NCI-H82 treated with DMSO at 0.1 percent for 48 hours (cell line): ENCODE data around the gene ZC2HC1B.
A peak's percentile ranks its signal among the peaks of the same experiment; 100 is the strongest.
"Not testable (repeated sequence)": the region's sequence is repeated elsewhere in the genome, so short reads cannot be mapped to it uniquely, and the experiment has no call there.

Experiments used
- DNase-seq: peaks from one replicate; lab custom pipeline; 2025; ENCODE audit not compliant: unreplicated experiment; lab: John Stamatoyannopoulos, UW

ZC2HC1B gene

GRCh38 chr6:143867236-143867635 is 3.0 kb downstream of the ZC2HC1B start:
- DNase-seq: no peak

- DNase-seq: not testable (repeated sequence)
These were observed 4.5 kb downstream of the ZC2HC1B start for GRCh38 chr6:143868808-143869207.

- peak; percentile 61 for DNase-seq
These were observed 7.0 kb downstream of the ZC2HC1B start for GRCh38 chr6:143871202-143871730.

DNA sequence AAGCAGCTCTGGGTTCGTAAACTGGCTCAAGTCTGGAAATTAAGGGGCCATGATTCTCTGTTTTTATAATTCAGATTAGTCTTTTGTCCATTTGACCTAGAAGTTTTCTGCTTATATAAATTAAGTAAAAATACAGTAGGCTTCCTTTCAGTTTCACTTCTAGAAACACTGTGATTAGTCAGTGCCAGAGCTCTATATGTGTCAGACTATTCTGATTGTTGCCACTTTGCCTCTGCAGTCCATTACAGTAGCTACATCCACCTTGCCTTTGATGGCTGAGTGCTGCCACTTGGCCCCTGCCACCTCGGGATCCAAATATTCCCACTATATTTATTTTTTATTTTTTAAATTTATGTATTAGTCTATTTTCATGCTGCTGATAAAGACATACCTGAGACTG is 7.9 kb downstream of the ZC2HC1B start:
- DNase-seq: no peak

- DNase-seq: not testable (repeated sequence)
These were observed 9.3 kb downstream of the ZC2HC1B start for GRCh38 chr6:143873600-143873999.

- not testable (repeated sequence) for DNase-seq
These were observed 10.2 kb downstream of the ZC2HC1B start for GRCh38 chr6:143874503-143874902.

DNA sequence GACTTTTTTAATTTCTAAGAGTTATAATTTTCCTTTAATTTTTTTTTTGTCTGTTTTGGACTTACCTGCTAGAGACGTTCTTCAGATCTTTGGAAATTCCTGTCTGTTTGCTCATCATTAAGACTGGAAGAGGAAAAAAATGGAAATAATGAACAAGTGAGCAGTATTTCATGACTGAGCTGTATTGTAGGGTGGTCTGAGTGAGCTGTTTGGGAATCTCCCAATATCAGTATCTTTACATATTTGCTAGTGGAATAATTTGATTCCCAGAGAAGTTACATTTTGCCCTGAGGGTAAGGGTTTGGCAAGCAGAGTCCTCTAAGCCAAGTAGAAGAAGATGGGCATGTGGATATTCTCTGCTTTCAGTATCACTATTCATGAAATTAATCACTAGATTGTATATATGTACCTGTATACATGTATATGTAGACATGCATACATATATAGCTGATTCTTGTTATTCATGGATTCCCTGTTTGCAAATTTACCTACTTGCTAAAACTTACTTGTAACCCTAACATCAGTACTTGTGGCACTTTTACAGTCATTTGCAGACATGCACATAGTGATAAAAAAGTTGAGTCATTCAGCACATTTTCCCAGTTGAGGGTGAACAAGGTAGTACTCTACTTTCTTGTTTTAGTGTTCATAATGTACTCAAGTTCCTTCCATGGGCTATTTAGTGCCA is 13.5 kb downstream of the ZC2HC1B start:
- DNase-seq: no peak

DNA sequence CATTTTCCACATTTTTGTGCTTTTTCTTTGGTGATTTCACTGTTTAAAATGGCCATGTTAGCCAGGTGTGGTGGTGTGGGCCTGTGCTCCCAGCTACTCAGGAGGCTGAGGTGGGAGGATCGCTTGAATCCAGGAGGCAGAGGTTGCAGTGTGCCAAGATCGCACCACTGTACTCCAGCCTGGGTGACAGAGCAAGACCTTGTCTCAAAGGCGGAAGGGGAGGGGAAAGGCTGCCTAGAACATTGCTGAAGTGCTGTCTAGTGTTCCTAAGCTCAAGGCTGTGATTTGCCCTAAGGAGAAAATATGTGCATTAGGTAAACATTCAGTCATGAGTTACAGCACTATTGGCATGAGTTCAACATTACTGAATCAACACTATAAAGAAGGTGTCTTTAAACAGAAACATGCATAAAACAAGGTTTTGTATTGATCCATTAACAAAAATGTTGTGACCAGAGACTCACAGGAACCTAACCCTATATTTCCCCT is 14.0 kb downstream of the ZC2HC1B start:
- no peak for DNase-seq

DNA sequence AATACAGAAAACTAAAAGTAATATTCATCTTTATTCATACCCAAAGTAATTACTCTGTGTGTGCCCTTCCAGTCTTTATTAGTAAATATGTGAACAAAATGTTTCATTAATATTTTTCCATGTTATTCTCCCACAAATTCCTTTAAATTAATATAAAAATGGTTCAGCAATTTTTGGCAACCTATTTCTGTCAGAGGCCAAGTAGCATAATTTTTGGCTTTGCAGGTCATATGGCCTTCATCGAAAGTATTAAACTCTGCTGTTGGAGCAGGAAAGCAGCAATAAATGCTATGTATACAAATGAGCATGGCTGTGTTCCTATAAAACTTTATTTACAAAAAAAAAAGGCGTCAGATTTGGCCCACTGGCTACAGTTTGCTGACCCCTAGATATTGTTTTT is 16.1 kb downstream of the ZC2HC1B start:
- DNase-seq: no peak

DNA sequence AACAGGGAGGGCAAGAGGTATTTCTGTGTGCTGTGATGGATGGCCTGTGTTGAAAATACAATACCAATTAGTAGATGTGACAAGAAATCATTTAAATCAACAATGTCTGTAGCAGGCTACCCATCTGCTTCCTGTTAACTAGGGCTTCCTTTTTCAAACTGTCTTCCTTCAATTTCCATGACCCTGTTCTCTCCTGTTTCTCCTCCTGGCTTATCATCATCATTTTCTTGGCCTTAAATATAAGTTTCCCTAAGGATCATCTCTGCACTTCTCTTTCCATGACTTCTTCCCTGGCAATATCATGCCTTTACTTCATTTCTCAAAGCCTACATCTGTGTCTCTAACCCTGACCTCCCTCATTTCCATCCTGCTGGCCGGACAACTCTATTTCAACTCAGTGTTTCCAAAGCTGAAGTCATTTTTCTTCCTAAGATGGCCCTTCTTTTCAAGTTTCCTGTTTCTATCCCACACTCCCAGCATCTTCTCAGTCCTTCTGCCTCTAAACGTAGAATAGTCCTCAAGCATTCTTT is 18.2 kb downstream of the ZC2HC1B start:
- DNase-seq: no peak

DNA sequence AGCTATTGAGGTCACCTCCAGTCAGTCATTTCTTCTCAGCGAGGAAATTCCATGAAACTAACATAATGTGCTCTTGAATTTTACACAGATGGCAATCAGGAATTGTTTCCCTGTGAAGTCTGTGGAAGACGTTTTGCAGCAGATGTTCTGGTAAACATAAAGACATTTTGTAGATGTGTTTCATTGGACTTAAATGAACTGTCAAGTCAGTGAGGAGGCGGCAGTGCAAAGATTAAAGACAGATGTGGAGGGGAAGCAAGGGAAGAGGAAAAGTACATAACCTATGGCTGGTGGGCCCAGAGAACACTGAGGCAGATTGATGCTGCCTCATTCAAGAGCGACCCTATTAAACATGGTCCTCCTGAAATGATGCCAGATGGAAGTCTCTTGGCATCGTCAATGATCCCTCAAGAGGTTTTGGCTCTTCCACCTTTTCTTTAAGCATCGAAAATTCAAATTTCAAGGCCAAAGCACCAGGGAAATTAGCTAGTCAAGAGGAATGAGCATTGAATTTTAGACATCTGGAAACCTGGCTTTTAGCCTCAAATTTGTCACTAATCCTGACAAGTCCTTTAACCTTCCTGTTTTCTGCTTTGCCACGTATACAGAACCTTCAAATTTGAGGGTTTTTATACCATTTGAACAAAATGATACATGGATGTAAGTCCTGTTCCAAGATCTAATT is 20.1 kb downstream of the ZC2HC1B start:
- no peak for DNase-seq

DNA sequence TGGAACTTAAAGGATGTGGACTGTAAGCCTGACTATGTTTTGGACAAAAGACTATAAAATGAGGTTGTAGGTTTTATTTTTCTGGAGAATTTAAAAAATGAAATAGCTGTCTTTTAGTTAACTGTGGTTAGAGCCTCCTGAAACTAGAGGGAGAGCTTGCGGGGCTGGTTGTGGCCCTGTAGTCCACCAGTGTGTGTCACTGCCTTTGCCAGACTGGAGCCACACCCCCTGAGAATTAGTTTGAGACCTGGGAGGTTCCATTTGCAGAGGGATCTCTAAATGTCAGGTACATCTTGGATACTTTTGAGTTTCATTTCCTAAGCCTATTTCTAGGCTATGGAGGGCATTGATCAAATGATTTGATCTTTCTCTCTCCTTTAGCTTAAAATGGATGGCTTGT is 20.8 kb downstream of the ZC2HC1B start:
- DNase-seq: no peak

GRCh38 chr6:143894655-143895054 is 30.4 kb downstream of the ZC2HC1B start:
- no peak for DNase-seq

DNA sequence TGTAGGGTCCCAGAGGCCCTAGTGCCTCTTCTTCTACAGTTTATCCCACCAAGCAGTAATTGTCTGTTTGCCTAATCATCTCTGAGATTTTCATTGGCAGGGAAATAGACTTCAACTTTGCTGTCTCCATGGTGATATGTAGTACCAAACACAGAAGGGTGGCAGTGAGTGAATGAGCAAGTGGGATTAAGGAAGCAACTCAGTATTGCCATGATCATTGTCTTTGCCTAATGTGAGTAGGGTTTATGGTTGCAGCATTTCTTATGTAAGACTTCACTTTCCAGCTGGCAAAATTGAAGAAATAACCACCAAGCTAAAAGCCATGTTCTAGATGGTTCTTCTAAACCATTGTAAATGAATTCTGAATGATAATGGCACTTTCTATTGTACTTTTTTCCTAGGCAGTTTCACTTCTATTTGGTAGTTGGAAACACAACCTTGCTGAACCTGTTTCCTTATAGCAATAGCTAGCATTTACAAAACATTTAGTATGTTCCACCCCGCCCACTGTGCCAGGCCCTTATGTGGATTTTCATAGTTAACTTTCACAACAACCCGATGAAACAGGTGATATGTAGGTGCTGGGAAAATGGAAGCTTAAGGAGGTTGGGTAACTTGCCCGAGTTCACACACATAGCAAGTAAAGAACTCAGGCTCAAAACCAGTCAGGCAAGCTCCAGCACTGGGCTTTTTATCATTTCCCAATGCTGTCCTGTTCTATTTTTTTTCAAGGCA is 32.0 kb downstream of the ZC2HC1B start:
- DNase-seq: no peak

- no peak for DNase-seq
These were observed 36.1 kb downstream of the ZC2HC1B start for GRCh38 chr6:143900358-143900757.

DNA sequence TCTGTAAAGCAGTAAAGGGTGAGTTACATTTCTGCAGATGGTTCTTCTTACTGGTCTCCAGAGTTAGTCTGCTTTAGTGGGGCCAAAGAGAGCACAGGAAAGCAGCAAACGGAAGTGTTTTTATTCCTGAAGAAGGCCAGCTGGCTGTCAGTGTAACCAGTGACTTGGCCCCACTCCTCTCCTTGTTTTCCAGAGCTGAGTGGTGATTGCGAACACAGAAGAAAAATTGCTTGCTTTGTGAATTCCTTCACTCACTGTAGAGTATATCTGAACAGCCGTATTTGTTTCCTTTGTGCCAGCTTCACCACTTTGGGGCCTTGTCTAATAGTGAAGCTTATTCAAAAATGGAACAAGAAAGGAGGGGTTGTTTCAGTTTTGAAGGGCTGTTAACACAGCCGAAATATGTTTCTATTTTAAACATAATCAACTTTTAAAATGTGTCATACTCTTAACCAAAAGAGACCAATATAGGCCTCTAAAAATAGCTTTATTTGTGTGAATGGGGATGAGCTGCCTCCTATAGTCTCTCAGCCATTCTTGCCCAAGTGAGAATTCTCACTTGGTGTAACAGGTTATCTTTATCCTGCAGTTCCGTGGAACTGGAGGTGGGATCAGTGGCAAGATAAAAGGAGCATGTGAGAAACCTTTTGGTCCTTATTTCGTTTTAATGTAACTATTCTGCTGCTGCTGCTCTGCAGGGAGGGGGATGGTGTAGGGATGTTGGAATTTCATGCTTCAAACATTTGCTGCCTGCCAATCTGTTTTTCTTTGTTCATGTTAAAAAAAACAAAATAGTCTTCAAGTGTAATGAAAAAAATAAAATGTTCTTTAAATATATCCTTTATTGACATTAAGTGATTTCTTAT is 37.8 kb downstream of the ZC2HC1B start:
- no peak for DNase-seq

DNA sequence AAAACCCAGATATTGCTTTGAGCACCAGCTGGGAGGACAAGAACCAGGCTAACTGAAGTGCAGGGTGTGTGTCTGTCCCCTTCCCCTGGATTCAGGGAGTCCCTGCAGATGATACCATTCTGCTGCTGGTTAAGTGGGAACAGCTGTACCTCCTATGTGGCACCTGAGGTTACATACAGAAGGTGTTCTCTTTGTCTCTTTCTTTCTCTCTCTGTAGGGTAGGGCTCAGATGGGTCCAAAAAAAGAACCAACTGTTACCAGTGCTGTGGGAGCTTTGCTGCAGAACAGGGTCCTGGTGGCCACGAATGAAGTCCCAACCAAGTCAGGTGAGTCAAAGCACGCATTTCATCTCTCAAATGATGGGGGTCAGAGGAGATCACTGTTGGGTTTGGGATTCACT is 38.6 kb downstream of the ZC2HC1B start:
- DNase-seq: no peak

DNA sequence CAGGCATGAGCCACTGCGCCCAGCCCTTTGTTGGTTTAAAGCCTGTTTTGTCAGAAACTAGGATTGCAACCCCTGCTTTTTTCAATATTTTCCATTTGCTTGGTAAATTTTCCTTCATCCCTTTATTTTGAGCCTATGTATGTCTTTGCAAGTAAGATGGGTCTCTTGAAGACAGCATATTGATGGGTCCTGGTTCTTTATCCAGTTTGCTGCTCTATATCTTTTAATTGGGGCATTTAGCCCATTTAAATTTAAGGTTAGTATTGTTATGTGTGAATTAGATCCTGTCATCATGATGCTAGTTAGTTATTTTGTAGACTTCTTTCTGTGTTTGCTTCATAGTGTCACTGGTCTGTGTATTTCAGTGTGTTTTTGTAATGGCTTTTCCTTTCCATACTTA is 46.8 kb downstream of the ZC2HC1B start:
- DNase-seq: no peak

DNA sequence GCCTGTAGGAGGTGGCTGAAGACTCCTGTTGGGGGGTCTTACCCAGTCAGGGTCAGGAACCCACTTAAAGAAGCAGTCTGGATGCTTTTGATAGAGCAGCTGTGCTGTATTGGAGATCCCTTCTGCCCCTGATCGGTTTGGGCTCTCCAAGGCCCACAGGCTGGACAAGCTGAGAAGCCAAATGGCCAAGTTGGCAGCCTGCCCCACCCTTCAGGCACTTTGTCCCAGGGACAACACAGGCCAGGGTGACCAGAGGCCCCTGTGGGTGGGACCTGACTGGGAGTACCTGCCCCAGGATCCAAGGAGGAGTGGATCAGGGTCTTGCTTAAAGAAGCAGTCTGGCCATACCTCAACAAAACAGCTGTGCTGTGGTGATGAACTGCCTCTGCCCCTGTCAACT is 48.4 kb downstream of the ZC2HC1B start:
- no peak for DNase-seq

DNA sequence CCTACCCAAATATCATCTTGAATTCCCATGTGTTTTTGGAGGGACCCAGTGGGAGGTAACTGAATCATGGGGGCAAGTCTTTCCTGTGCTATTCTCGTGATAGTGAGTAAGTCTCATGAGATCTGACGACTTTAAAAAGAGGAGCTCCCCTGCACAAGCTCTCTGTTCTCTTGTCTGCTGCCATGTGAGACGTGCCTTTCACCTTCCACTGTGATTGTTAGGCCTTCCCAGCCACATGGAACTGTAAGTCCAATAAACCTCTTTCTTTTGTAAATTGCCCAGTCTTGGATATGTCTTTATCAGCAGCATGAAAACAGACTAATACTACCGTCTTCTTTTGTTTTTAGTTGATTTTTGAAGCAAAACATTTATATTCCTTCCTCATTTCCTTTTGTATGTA is 52.8 kb downstream of the ZC2HC1B start:
- DNase-seq: not testable (repeated sequence)
